Measurements from ENCODE around the gene SPAG16.
"Not testable (repeated sequence)": the region's sequence is repeated elsewhere in the genome, so short reads cannot be mapped to it uniquely, and the experiment has no call there.

GRCh38 chr2:213277134-213277533, 7.1 kb upstream of the SPAG16 start:
- not testable (repeated sequence) for TF ChIP-seq CTCF (IDR thresholded peaks at IDR 0.05; ENCODE audit: low read depth, low read length); POLR2A (IDR thresholded peaks at IDR 0.05; ENCODE audit: extremely low read depth, insufficient read length)

All from NB4 (cell line).